Neuronal stem cell (in vitro differentiated cells): ENCODE measurements around the gene P2RX3.

Experiments used
- DNase-seq: peaks from one replicate; pipeline ENCODE4 v3.0.0-alpha.2; 2013; ENCODE audit warnings: low spot score
- H2AFZ ChIP-seq: one replicate; pipeline ENCODE4 v1.6.1; 2013; ENCODE audit warnings: mild to moderate bottlenecking, low read length, inconsistent platforms
- H2AK5ac ChIP-seq: 2 replicates; pipeline ENCODE4 v1.6.1; 2013; ENCODE audit warnings: low read depth, mild to moderate bottlenecking, inconsistent platforms, low read length, moderate library complexity, mixed read lengths
- H2BK120ac ChIP-seq: 2 replicates; pipeline ENCODE4 v1.6.1; 2013; ENCODE audit warnings: low read depth, mild to moderate bottlenecking, inconsistent platforms, low read length, moderate library complexity, mixed read lengths
- H2BK12ac ChIP-seq: one replicate; pipeline ENCODE4 v1.6.1; 2013; ENCODE audit warnings: low read length, inconsistent platforms
- H2BK15ac ChIP-seq: 2 replicates; pipeline ENCODE4 v1.6.1; 2013; ENCODE audit warnings: mild to moderate bottlenecking, low read length, inconsistent platforms, mixed read lengths
- H2BK5ac ChIP-seq: one replicate; pipeline ENCODE4 v1.6.1; 2013; ENCODE audit warnings: inconsistent platforms, mild to moderate bottlenecking, low read length, moderate library complexity
- H3K14ac ChIP-seq: one replicate; pipeline ENCODE4 v1.6.1; 2013; ENCODE audit warnings: low read length, inconsistent platforms
- H3K18ac ChIP-seq: 2 replicates; pipeline ENCODE4 v1.6.1; 2013; ENCODE audit warnings: low read length, inconsistent platforms
- H3K23ac ChIP-seq: 2 replicates; pipeline ENCODE4 v1.6.1; 2013; ENCODE audit warnings: low read depth, mild to moderate bottlenecking, mixed read lengths, low read length, inconsistent platforms; ENCODE audit not compliant: poor library complexity
- H3K27ac ChIP-seq: replicated peaks from 3 replicates; pipeline ENCODE4 v1.5.1; 2013; ENCODE audit warnings: low read length, inconsistent platforms
- H3K27me3 ChIP-seq, 3 experiments: 2 replicates each; pipeline ENCODE4 v1.6.1; 2013; ENCODE audit warnings: low read length in 3 of 3, mild to moderate bottlenecking in 2 of 3, inconsistent platforms in 1 of 3, low read depth in 1 of 3, mixed read lengths in 1 of 3, moderate library complexity in 1 of 3; ENCODE audit not compliant: control insufficient read depth in 3 of 3, insufficient read depth in 3 of 3
- H3K36me3 ChIP-seq, 2 donors: replicated peaks in 1 of 2; 2 replicates each; pipeline ENCODE4 v1.6.1; 2013; ENCODE audit warnings: low read length in 2 of 2; ENCODE audit not compliant: control insufficient read depth in 2 of 2, insufficient read depth in 2 of 2
- H3K4ac ChIP-seq: 2 replicates; pipeline ENCODE4 v1.6.1; 2013; ENCODE audit warnings: inconsistent platforms, mild to moderate bottlenecking, low read length, moderate library complexity
- H3K4me1 ChIP-seq, 2 donors: 1 replicate in 1 of 2; 2 replicates in 1 of 2; pipeline ENCODE4 v1.6.1; 2013; ENCODE audit warnings: low read length in 2 of 2, low read depth in 1 of 2; ENCODE audit not compliant: control insufficient read depth in 2 of 2, insufficient read depth in 1 of 2
- H3K4me2 ChIP-seq: one replicate; pipeline ENCODE4 v1.6.1; 2013; ENCODE audit warnings: mild to moderate bottlenecking, low read length, inconsistent platforms; ENCODE audit not compliant: insufficient read depth, poor library complexity, severe bottlenecking
- H3K4me3 ChIP-seq, 2 donors: 2 replicates each; pipeline ENCODE4 v1.5.1; 2013; ENCODE audit warnings: low read length in 2 of 2, mild to moderate bottlenecking in 2 of 2, inconsistent platforms in 1 of 2, moderate library complexity in 1 of 2
- H3K79me1 ChIP-seq: one replicate; pipeline ENCODE4 v1.6.1; 2013; ENCODE audit warnings: low read depth, mild to moderate bottlenecking, inconsistent platforms, low read length, moderate library complexity
- H3K9ac ChIP-seq: one replicate; pipeline ENCODE4 v1.6.1; 2013; ENCODE audit warnings: mild to moderate bottlenecking, low read depth, low read length, inconsistent platforms; ENCODE audit not compliant: poor library complexity
- H3K9me3 ChIP-seq, 2 donors: replicated peaks in 1 of 2; 2 replicates each; pipeline versions ENCODE3 to v1.6.1; 2013; ENCODE audit warnings: low read length in 2 of 2, mild to moderate bottlenecking in 2 of 2, inconsistent platforms in 1 of 2, low read depth in 1 of 2, mixed read lengths in 1 of 2, moderate library complexity in 1 of 2; ENCODE audit not compliant: control insufficient read depth in 2 of 2, insufficient read depth in 1 of 2
- H4K8ac ChIP-seq: one replicate; pipeline ENCODE4 v1.6.1; 2013; ENCODE audit warnings: low read depth, mild to moderate bottlenecking, inconsistent platforms, low read length, moderate library complexity
- H4K91ac ChIP-seq: one replicate; pipeline ENCODE4 v1.6.1; 2013; ENCODE audit warnings: low read length, low read depth, mild to moderate bottlenecking, inconsistent platforms; ENCODE audit not compliant: poor library complexity
- WGBS, 2 donors: extraction: QIAGEN DNeasy Blood & Tissue Kit; methylation state at CpG; one replicate each; pipeline ENCODE4 v1.1.7; 2013; ENCODE audit warnings: missing lambda C conversion rate in 2 of 2, mixed read lengths in 1 of 2; ENCODE audit not compliant: insufficient read length in 2 of 2, insufficient replicate concordance in 1 of 2; ENCODE audit errors: extremely low coverage in 2 of 2; 5-methylcytosine and 5-hydroxymethylcytosine counted together

The P2RX3 gene

GRCh38 chr11:57308426-57309060 lies 29.6 kb upstream of the P2RX3 start:
- Histone ChIP-seq H2BK120ac (no peak overlapping the region), H3K79me1 (peaks cover 14% of the 10 kb centered on the region), H3K4me1 (peaks cover 0 to 12% of the 10 kb centered on the region in 2 donors), H3K4ac (no peak overlapping the region), H3K9ac (no peak overlapping the region), H2AK5ac (no peak overlapping the region), H4K8ac (no peak overlapping the region), H2AFZ (no peak overlapping the region), H2BK15ac (no peak overlapping the region), H2BK5ac (no peak overlapping the region), H3K23ac (peak overlapping the region; percentile 60), H3K27me3 (no peaks in the 10 kb centered on the region), H3K4me3 (no peak overlapping the region), H4K91ac (no peak overlapping the region), H3K27ac (no peak overlapping the region), H2BK12ac (no peak overlapping the region), H3K14ac (no peak overlapping the region), H3K4me2 (no peak overlapping the region), H3K36me3 (peaks cover 38 to 92% of the 10 kb centered on the region in 2 donors), H3K9me3 (no peaks in the 10 kb centered on the region), H3K18ac (no peak overlapping the region)
- no peak for DNase-seq
- WGBS, 2 donors: no CpG with 5 or more reads among the region's 10 CpGs

GRCh38 chr11:57309106-57310059 lies 28.8 kb upstream of the P2RX3 start:
- WGBS, 2 donors: no CpG with 5 or more reads among the region's 24 CpGs

GRCh38 chr11:57310091-57310490 lies 28.1 kb upstream of the P2RX3 start:
- no peak overlapping the region for H2BK15ac ChIP-seq
- H3K9me3 ChIP-seq: no peaks in the 10 kb centered on the region
- peaks cover 9 to 17% of the 10 kb centered on the region in 2 donors for H3K4me1 ChIP-seq
- H2BK12ac ChIP-seq: no peak overlapping the region
- H3K9ac ChIP-seq: no peak overlapping the region
- H3K23ac ChIP-seq: no peak overlapping the region
- no peak overlapping the region for H3K18ac ChIP-seq
- no peak for DNase-seq
- no peak overlapping the region for H3K4me3 ChIP-seq
- H3K36me3 ChIP-seq: peaks cover 50 to 95% of the 10 kb centered on the region in 2 donors
- H4K8ac ChIP-seq: no peak overlapping the region
- H3K79me1 ChIP-seq: peaks cover 8% of the 10 kb centered on the region
- no peak overlapping the region for H3K27ac ChIP-seq
- no peak overlapping the region for H4K91ac ChIP-seq
- no CpG with 5 or more reads among the region's 6 CpGs for WGBS, 2 donors
- H2AK5ac ChIP-seq: no peak overlapping the region
- no peak overlapping the region for H3K14ac ChIP-seq
- no peaks in the 10 kb centered on the region for H3K27me3 ChIP-seq
- H3K4ac ChIP-seq: no peak overlapping the region
- H3K4me2 ChIP-seq: no peak overlapping the region
- H2BK5ac ChIP-seq: no peak overlapping the region
- H2BK120ac ChIP-seq: no peak overlapping the region
- no peak overlapping the region for H2AFZ ChIP-seq

More at GRCh38 chr11:57309106-57310059, 28.8 kb upstream of the P2RX3 start:
- no peak overlapping the region for H2BK120ac ChIP-seq
- H3K4me3 ChIP-seq: peak overlapping the region in 1 of 2 donors; percentile 9
- no peak overlapping the region for H2BK12ac ChIP-seq
- peak overlapping the region; percentile 47 for H3K9ac ChIP-seq
- no peaks in the 10 kb centered on the region for H3K27me3 ChIP-seq
- no peak for DNase-seq
- H2BK5ac ChIP-seq: no peak overlapping the region
- H3K14ac ChIP-seq: no peak overlapping the region
- no peak overlapping the region for H4K91ac ChIP-seq
- peak overlapping the region; percentile 60 for H3K23ac ChIP-seq
- H3K18ac ChIP-seq: peak overlapping the region; percentile 49
- no peak overlapping the region for H2AK5ac ChIP-seq
- H3K79me1 ChIP-seq: peaks cover 10% of the 10 kb centered on the region
- H4K8ac ChIP-seq: no peak overlapping the region
- H3K9me3 ChIP-seq: no peaks in the 10 kb centered on the region
- H2AFZ ChIP-seq: no peak overlapping the region
- H3K4ac ChIP-seq: no peak overlapping the region
- no peak overlapping the region for H3K27ac ChIP-seq
- no peak overlapping the region for H3K4me2 ChIP-seq
- H3K36me3 ChIP-seq: peaks cover 43 to 92% of the 10 kb centered on the region in 2 donors
- peaks cover 3 to 12% of the 10 kb centered on the region in 2 donors for H3K4me1 ChIP-seq
- no peak overlapping the region for H2BK15ac ChIP-seq

GRCh38 chr11:57310630-57311086 lies 27.5 kb upstream of the P2RX3 start:
- no peak for DNase-seq
- peak overlapping the region; percentile 74 for H3K9ac ChIP-seq
- no CpG with 5 or more reads among the region's 6 CpGs for WGBS, 2 donors
- no peak overlapping the region for H3K14ac ChIP-seq
- H4K8ac ChIP-seq: no peak overlapping the region
- peaks cover 53 to 94% of the 10 kb centered on the region in 2 donors for H3K36me3 ChIP-seq
- no peak overlapping the region for H2AFZ ChIP-seq
- peak overlapping the region; percentile 69 for H3K4me2 ChIP-seq
- no peak overlapping the region for H3K4ac ChIP-seq
- no peaks in the 10 kb centered on the region for H3K9me3 ChIP-seq
- peak overlapping the region; percentile 89 for H3K18ac ChIP-seq
- H3K4me1 ChIP-seq: peaks cover 15 to 17% of the 10 kb centered on the region in 2 donors
- H3K27ac ChIP-seq: no peak overlapping the region
- H2BK15ac ChIP-seq: no peak overlapping the region
- H2BK12ac ChIP-seq: no peak overlapping the region
- H2BK120ac ChIP-seq: no peak overlapping the region
- no peak overlapping the region for H3K23ac ChIP-seq
- no peak overlapping the region for H4K91ac ChIP-seq
- peaks cover 8% of the 10 kb centered on the region for H3K79me1 ChIP-seq
- H3K27me3 ChIP-seq: no peaks in the 10 kb centered on the region
- H2AK5ac ChIP-seq: no peak overlapping the region
- peak overlapping the region in 1 of 2 donors; percentile 68 for H3K4me3 ChIP-seq
- H2BK5ac ChIP-seq: no peak overlapping the region
